PC-3 (cell line): ENCODE data around the gene LAMTOR3.

ENCODE experiments used
- CTCF ChIP-seq: fragments of 300-600 bp; sonication (generic); conservative IDR thresholded peaks from 2 replicates; pipeline ENCODE4 v1.5.1; 2017; ENCODE audit warnings: antibody characterized with exemption, low read depth, mild to moderate bottlenecking, low read length
- EZH2 ChIP-seq: fragments of 300-600 bp; sonication (generic); IDR thresholded peaks from one replicate; pipeline ENCODE4 v1.6.1; 2017; ENCODE audit warnings: antibody characterized with exemption, mild to moderate bottlenecking, low read length; ENCODE audit not compliant: unreplicated experiment

GRCh38 chr4:99838927-99839326 is 55.3 kb downstream of the LAMTOR3 start:
- TF ChIP-seq CTCF = no peak
- TF ChIP-seq EZH2 = no peak
